WTC11 (cell line): ENCODE data around the gene EMC9. TPM values are rescaled to one million over a fixed set of nuclear protein-coding genes. Genes with fewer than 3 reads are reported as not detected.

ENCODE experiments used
- ATAC-seq: fragments of 200-7000 bp; cut with Tn5 transposase; 2 replicates; pipeline ENCODE4 v1.10.0; 2021; ENCODE audit warnings: mild to moderate bottlenecking, moderate library complexity
- CTCF ChIA-PET: fragments of 300-600 bp; sonication (Branson Sonifier 250); formaldehyde crosslinking; loops from one replicate; lab custom pipeline; 2021; ENCODE audit warnings: antibody characterized with exemption; lab: Charles Lee
- POLR2A ChIA-PET: fragments of 350-600 bp; sonication (Branson Sonifier 250); formaldehyde crosslinking; loops from one replicate; lab custom pipeline; 2021; ENCODE audit warnings: antibody characterized with exemption; lab: Charles Lee
- DNase-seq: peaks from one replicate; pipeline ENCODE4 v3.0.0; 2021; ENCODE audit warnings: low spot score
- H3K27ac Mint-ChIP-seq: 2 replicates; pipeline ENCODE4 v1.8.0; 2021; ENCODE audit warnings: mixed read lengths
- H3K27me3 Mint-ChIP-seq: 2 replicates; pipeline ENCODE4 v1.8.0; 2021; ENCODE audit warnings: low read depth, mild to moderate bottlenecking, moderate library complexity, mixed read lengths
- H3K36me3 Mint-ChIP-seq: 2 replicates; pipeline ENCODE4 v1.8.0; 2021; ENCODE audit warnings: mixed read lengths
- H3K4me1 Mint-ChIP-seq: 2 replicates; pipeline ENCODE4 v1.8.0; 2022; ENCODE audit warnings: mixed read lengths
- H3K4me3 Mint-ChIP-seq: 2 replicates; pipeline ENCODE4 v1.8.0; 2021; ENCODE audit warnings: mild to moderate bottlenecking, moderate library complexity, mixed read lengths
- H3K9me3 Mint-ChIP-seq: 2 replicates; pipeline ENCODE4 v1.8.0; 2021; ENCODE audit warnings: mixed read lengths
- ATF2 ChIP-seq: sonication (generic); formaldehyde crosslinking; IDR thresholded peaks from 2 replicates; pipeline ENCODE4 v1.8.1; 2022; ENCODE audit warnings: low read depth, missing genetic modification reagents, borderline replicate concordance
- ATF3 ChIP-seq: sonication (generic); formaldehyde crosslinking; conservative IDR thresholded peaks from 2 replicates; pipeline ENCODE4 v1.8.1; 2022; ENCODE audit warnings: mild to moderate bottlenecking, missing genetic modification reagents
- E2F4 ChIP-seq: sonication (generic); formaldehyde crosslinking; IDR thresholded peaks from 2 replicates; pipeline ENCODE4 v1.8.1; 2022; ENCODE audit warnings: low read depth, mild to moderate bottlenecking, moderate library complexity, missing genetic modification reagents, borderline replicate concordance
- EMX1 ChIP-seq: fragments of 250-450 bp; sonication (Bioruptor Pico); IDR thresholded peaks from 2 replicates; pipeline ENCODE4 v1.8.0; 2021; ENCODE audit warnings: mild to moderate bottlenecking
- FOXK1 ChIP-seq: sonication (generic); formaldehyde crosslinking; IDR thresholded peaks from 2 replicates; pipeline ENCODE4 v1.8.0; 2022; ENCODE audit warnings: mild to moderate bottlenecking, moderate library complexity, missing genetic modification reagents
- GABPB1 ChIP-seq: sonication (generic); formaldehyde crosslinking; IDR thresholded peaks from 2 replicates; pipeline ENCODE4 v1.8.1; 2023; ENCODE audit warnings: mild to moderate bottlenecking, missing genetic modification reagents
- HMGXB4 ChIP-seq: sonication (generic); formaldehyde crosslinking; IDR thresholded peaks from 2 replicates; pipeline ENCODE4 v1.8.1; 2023; ENCODE audit warnings: mild to moderate bottlenecking, moderate library complexity, missing genetic modification reagents
- MAX ChIP-seq: sonication (generic); formaldehyde crosslinking; IDR thresholded peaks from 2 replicates; pipeline ENCODE4 v1.8.0; 2022; ENCODE audit warnings: mild to moderate bottlenecking, missing genetic modification reagents
- NFATC4 ChIP-seq: fragments of 250-450 bp; sonication (Bioruptor Pico); IDR thresholded peaks from 2 replicates; pipeline ENCODE4 v1.9.0; 2021; ENCODE audit warnings: mild to moderate bottlenecking
- NFE2L1 ChIP-seq: sonication (generic); formaldehyde crosslinking; IDR thresholded peaks from 2 replicates; pipeline ENCODE4 v1.8.1; 2023; ENCODE audit warnings: missing genetic modification reagents
- OVOL2 ChIP-seq: fragments of 250-450 bp; sonication (Bioruptor Pico); IDR thresholded peaks from 2 replicates; pipeline ENCODE4 v1.9.0; 2021; ENCODE audit warnings: mild to moderate bottlenecking, borderline replicate concordance
- SP1 ChIP-seq: sonication (generic); formaldehyde crosslinking; conservative IDR thresholded peaks from 2 replicates; pipeline ENCODE4 v1.8.1; 2022; ENCODE audit warnings: missing genetic modification reagents
- USF1 ChIP-seq: sonication (generic); formaldehyde crosslinking; IDR thresholded peaks from 2 replicates; pipeline ENCODE4 v1.8.0; 2022; ENCODE audit warnings: mild to moderate bottlenecking, missing genetic modification reagents
- USF2 ChIP-seq: sonication (generic); formaldehyde crosslinking; IDR thresholded peaks from 2 replicates; pipeline ENCODE4 v1.8.1; 2023; ENCODE audit warnings: mild to moderate bottlenecking, missing genetic modification reagents, moderate library complexity
- ZNF138 ChIP-seq: sonication (generic); formaldehyde crosslinking; conservative IDR thresholded peaks from 2 replicates; pipeline ENCODE4 v1.8.1; 2022; ENCODE audit warnings: mild to moderate bottlenecking, moderate library complexity, missing genetic modification reagents
- ZNF281 ChIP-seq: sonication (generic); formaldehyde crosslinking; IDR thresholded peaks from 2 replicates; pipeline ENCODE4 v1.8.0; 2023; ENCODE audit warnings: mild to moderate bottlenecking, missing genetic modification reagents
- ZNF671 ChIP-seq: fragments of 250-450 bp; sonication (Bioruptor Pico); IDR thresholded peaks from 2 replicates; pipeline ENCODE4 v1.8.0; 2021; ENCODE audit warnings: mild to moderate bottlenecking
- total RNA-seq: library from RNA; stranded (reverse); gene quantifications from 3 replicates; pipeline ENCODE4 v1.2.3, GENCODE V29; 2021

The EMC9 gene
- total RNA-seq, 1 experiment from 2014 or later: 44.4 TPM

GRCh38 chr14:24095271-24096068, 45.9 kb downstream of the EMC9 start (continued):
- TF ChIP-seq NFE2L1 (0 out of 2 replicates have a peak, but pooled peaks have one; percentile 78), EMX1 (CRISPR knock-in tag) (peak; percentile 83; the same call in 1 of the 2 replicates), ZNF671 (CRISPR knock-in tag) (no peak), OVOL2 (CRISPR knock-in tag) (no peak), GABPB1 (CRISPR knock-in tag) (peak; percentile 96), USF1 (CRISPR knock-in tag) (peak; percentile 94), FOXK1 (CRISPR knock-in tag) (peak; percentile 43; the same call in 1 of the 2 replicates), ZNF281 (CRISPR knock-in tag) (peak; percentile 82; the same call in 1 of the 2 replicates), USF2 (CRISPR knock-in tag) (peak; percentile 93)

- Mint-ChIP-seq H3K27ac (peak overlapping the region; percentile 97), H3K4me1 (peaks cover 27% of the 10 kb centered on the region), H3K36me3 (peaks cover 16% of the 10 kb centered on the region), H3K4me3 (peak overlapping the region; percentile 98), H3K9me3 (no peaks in the 10 kb centered on the region), H3K27me3 (peaks cover 10% of the 10 kb centered on the region)
- ATAC-seq: no peak
- no peak for DNase-seq
- ChIA-PET POLR2A (interaction anchor here (0.6 to 6.5 kb wide), 12 partner anchors 9 to 119 kb away, joined by 3 to 67 read pairs (median 13); partner anchors contain the start of genes CARMIL3, CHMP4A, DCAF11 and EMC9), CTCF (interaction anchor here (0.9 to 11.7 kb wide), 12 partner anchors 14 to 613 kb away, joined by 3 to 320 read pairs (median 6); partner anchors contain the start of genes CARMIL3, DCAF11, NRL and PSME1)
- TF ChIP-seq MAX (CRISPR knock-in tag) (no peak), EMX1 (CRISPR knock-in tag) (0 out of 2 replicates have a peak, but pooled peaks have one; percentile 9)
These were observed 46.5 kb downstream of the EMC9 start for GRCh38 chr14:24094841-24095270.

GRCh38 chr14:24093901-24094840, 47.2 kb downstream of the EMC9 start, which contains the start of gene PCK2:
TSS of gene PCK2 (plus strand) at chr14:24094311. CDS start at chr14:24094406, 95 bp downstream.
- ChIA-PET POLR2A (interaction anchor here (0.6 to 6.5 kb wide), 20 partner anchors 9 to 148 kb away, joined by 3 to 67 read pairs (median 6); partner anchors contain the start of genes CARMIL3, CHMP4A, DCAF11 and EMC9), CTCF (interaction anchor here (0.5 to 11.7 kb wide), 28 partner anchors 11 to 1299 kb away, joined by 3 to 320 read pairs (median 4); partner anchors contain the start of genes AP1G2, CARMIL3, DCAF11 and EMC9)
- Mint-ChIP-seq H3K9me3 (no peaks in the 10 kb centered on the region), H3K4me1 (peaks cover 32% of the 10 kb centered on the region), H3K4me3 (peak within 1 kb of the TSS; percentile 98), H3K27ac (peak within 1 kb of the TSS; percentile 98), H3K27me3 (peaks cover 10% of the 10 kb centered on the region), H3K36me3 (peaks cover 11% of the 10 kb centered on the region)
- ATAC-seq (peak; percentile 93), DNase-seq (peak; percentile 98)
- TF ChIP-seq ATF2 (CRISPR knock-in tag) (no peak), ZNF138 (CRISPR knock-in tag) (no peak; the same call in 1 of the 2 replicates), NFATC4 (CRISPR knock-in tag) (peak; percentile 76; the same call in 1 of the 2 replicates), E2F4 (peak; percentile 91), HMGXB4 (CRISPR knock-in tag) (no peak; the same call in 1 of the 2 replicates), ATF3 (CRISPR knock-in tag) (no peak), SP1 (peak; percentile 84; the same call in 1 of the 2 replicates)
